ENCODE measurements around the gene INPP5A. TPM values are rescaled to one million over a fixed set of nuclear protein-coding genes. Genes with fewer than 3 reads are reported as not detected.

The INPP5A gene
- total RNA-seq, 1 experiment from 2014 or later: 22.6 TPM

GRCh38 chr10:132626019-132626760 is 88.6 kb downstream of the INPP5A start:
- H3K36me3 ChIP-seq (ENCODE audit: low read depth, low read length): no peaks in the 10 kb centered on the region
- H3K79me2 ChIP-seq (ENCODE audit: low read length): no peaks in the 10 kb centered on the region
- H2AFZ ChIP-seq (ENCODE audit: low read length): no peak overlapping the region
- no peaks in the 10 kb centered on the region for H3K9me3 ChIP-seq (ENCODE audit: low read length)
- H3K9me2 ChIP-seq (replicated peaks; ENCODE audit: low read length): no peaks in the 10 kb centered on the region
- DNase-seq: no peak
- H3F3A ChIP-seq (ENCODE audit: low read length, unreplicated experiment): no peaks in the 10 kb centered on the region
- no peak overlapping the region for H3K4me2 ChIP-seq (ENCODE audit: low read length)
- H3K4me1 ChIP-seq (ENCODE audit: insufficient read depth, low read length): no peaks in the 10 kb centered on the region
- no TSS peak for BruUV-seq (replicated peaks)
- H3K9ac ChIP-seq (ENCODE audit: low read length): no peak overlapping the region
- TF ChIP-seq CTCF (conservative IDR thresholded peaks at IDR 0.05; ENCODE audit: low read depth, low read length): no peak
- no peak for TF ChIP-seq EZH2phosphoT487 (IDR thresholded peaks at IDR 0.05; ENCODE audit: borderline replicate concordance, low read length)
- no peak for TF ChIP-seq EZH2 (IDR thresholded peaks at IDR 0.05; ENCODE audit: low read length, unreplicated experiment)
- ATAC-seq: no peak
- no peak overlapping the region for H3K4me3 ChIP-seq (ENCODE audit: low read length)
- ChIA-PET POLR2A (ENCODE audit: unreplicated experiment) (no interaction called here), CTCF (no interaction called here)
- H4K20me1 ChIP-seq (ENCODE audit: low read length): no peaks in the 10 kb centered on the region
- H3K27ac ChIP-seq (ENCODE audit: low read length): no peak overlapping the region
- intact Hi-C loops (cut with micrococcal nuclease): no loop called here
- H3K27me3 ChIP-seq (ENCODE audit: low read length): no peaks in the 10 kb centered on the region

GRCh38 chr10:132626761-132627665 is 89.4 kb downstream of the INPP5A start:
- H3K36me3 ChIP-seq (ENCODE audit: low read depth, low read length): no peaks in the 10 kb centered on the region
- H3K9me3 ChIP-seq (ENCODE audit: low read length): no peaks in the 10 kb centered on the region
- ChIA-PET CTCF (no interaction called here), POLR2A (ENCODE audit: unreplicated experiment) (no interaction called here)
- no peak overlapping the region for H2AFZ ChIP-seq (ENCODE audit: low read length)
- no peaks in the 10 kb centered on the region for H3K27me3 ChIP-seq (ENCODE audit: low read length)
- TF ChIP-seq CTCF (conservative IDR thresholded peaks at IDR 0.05; ENCODE audit: low read depth, low read length) (no peak), EZH2phosphoT487 (IDR thresholded peaks at IDR 0.05; ENCODE audit: borderline replicate concordance, low read length) (no peak), EZH2 (IDR thresholded peaks at IDR 0.05; ENCODE audit: low read length, unreplicated experiment) (no peak)
- intact Hi-C loops (cut with micrococcal nuclease): no loop called here
- no peak overlapping the region for H3K9ac ChIP-seq (ENCODE audit: low read length)
- H3K4me3 ChIP-seq (ENCODE audit: low read length): no peak overlapping the region
- no peaks in the 10 kb centered on the region for H3K9me2 ChIP-seq (replicated peaks; ENCODE audit: low read length)
- no peaks in the 10 kb centered on the region for H3K4me1 ChIP-seq (ENCODE audit: insufficient read depth, low read length)
- H3K79me2 ChIP-seq (ENCODE audit: low read length): no peaks in the 10 kb centered on the region
- BruUV-seq (replicated peaks): no TSS peak
- no peak overlapping the region for H3K27ac ChIP-seq (ENCODE audit: low read length)
- no peaks in the 10 kb centered on the region for H4K20me1 ChIP-seq (ENCODE audit: low read length)
- no peak overlapping the region for H3K4me2 ChIP-seq (ENCODE audit: low read length)
- H3F3A ChIP-seq (ENCODE audit: low read length, unreplicated experiment): no peaks in the 10 kb centered on the region
- ATAC-seq: no peak
- no peak for DNase-seq

All from PC-3 (cell line).